Mesendoderm (in vitro differentiated cells): ENCODE results near the gene FBXO48. TPM values are rescaled to one million over a fixed set of nuclear protein-coding genes. Genes with fewer than 3 reads are reported as not detected.

ENCODE experiments used
- DNase-seq: peaks from one replicate; pipeline ENCODE4 v3.0.0; 2013
- H2AK5ac ChIP-seq: 2 replicates; pipeline ENCODE4 v1.6.1; 2013; ENCODE audit warnings: low read length, inconsistent platforms
- H2BK120ac ChIP-seq: 2 replicates; pipeline ENCODE4 v1.6.1; 2013; ENCODE audit warnings: low read depth, mild to moderate bottlenecking, low read length, moderate library complexity, mixed read lengths
- H2BK15ac ChIP-seq: replicated peaks from 2 replicates; pipeline ENCODE4 v1.6.1; 2013; ENCODE audit warnings: low read depth, mild to moderate bottlenecking, moderate library complexity
- H2BK5ac ChIP-seq: 2 replicates; pipeline ENCODE4 v1.6.1; 2013; ENCODE audit warnings: low read length, inconsistent platforms
- H3K18ac ChIP-seq: 2 replicates; pipeline ENCODE4 v1.6.1; 2013; ENCODE audit warnings: mild to moderate bottlenecking, low read length, mixed read lengths
- H3K23ac ChIP-seq: one replicate; pipeline ENCODE4 v1.6.1; 2013; ENCODE audit warnings: low read length
- H3K27ac ChIP-seq: 2 replicates; pipeline ENCODE4 v1.5.1; 2013; ENCODE audit warnings: low read depth, mild to moderate bottlenecking, inconsistent platforms, low read length, moderate library complexity
- H3K27me3 ChIP-seq: 2 replicates; pipeline ENCODE4 v1.6.1; 2013; ENCODE audit warnings: low read length, control low read depth, mild to moderate bottlenecking, inconsistent platforms; ENCODE audit not compliant: insufficient read depth, poor library complexity
- H3K36me3 ChIP-seq: 2 replicates; pipeline ENCODE4 v1.6.1; 2013; ENCODE audit warnings: low read length, inconsistent platforms; ENCODE audit not compliant: control insufficient read depth, insufficient read depth
- H3K4ac ChIP-seq: one replicate; pipeline ENCODE4 v1.6.1; 2013; ENCODE audit warnings: low read depth, mild to moderate bottlenecking, low read length, moderate library complexity
- H3K4me1 ChIP-seq: 2 replicates; pipeline ENCODE4 v1.6.1; 2013; ENCODE audit warnings: low read depth, low read length, inconsistent platforms; ENCODE audit not compliant: control insufficient read depth
- H3K4me2 ChIP-seq: 2 replicates; pipeline ENCODE4 v1.6.1; 2013; ENCODE audit warnings: low read length
- H3K4me3 ChIP-seq: 2 replicates; pipeline ENCODE4 v1.5.1; 2013; ENCODE audit warnings: mild to moderate bottlenecking, low read length
- H3K56ac ChIP-seq: one replicate; pipeline ENCODE4 v1.6.1; 2013; ENCODE audit warnings: low read length
- H3K79me1 ChIP-seq: 2 replicates; pipeline ENCODE4 v1.6.1; 2013; ENCODE audit warnings: low read length, inconsistent platforms
- H3K79me2 ChIP-seq: 2 replicates; pipeline ENCODE4 v1.6.1; 2013; ENCODE audit warnings: mild to moderate bottlenecking, low read length; ENCODE audit not compliant: control insufficient read depth, insufficient read depth
- H3K9ac ChIP-seq: 2 replicates; pipeline ENCODE4 v1.6.1; 2013; ENCODE audit warnings: low read length, inconsistent platforms
- H4K5ac ChIP-seq: one replicate; pipeline ENCODE4 v1.6.1; 2013; ENCODE audit warnings: low read length
- H4K8ac ChIP-seq: one replicate; pipeline ENCODE4 v1.6.1; 2013; ENCODE audit warnings: low read depth, mild to moderate bottlenecking, control low read depth, low read length, moderate library complexity
- WGBS: extraction: QIAGEN DNeasy Blood & Tissue Kit; methylation state at CpG from one replicate; pipeline ENCODE4 v1.1.7; 2013; ENCODE audit warnings: low lambda C conversion rate, missing lambda C conversion rate; ENCODE audit not compliant: insufficient coverage; ENCODE audit errors: extremely low coverage; 5-methylcytosine and 5-hydroxymethylcytosine counted together
- polyA plus RNA-seq, 2 experiments: library from polyadenylated mRNA; stranded (reverse); fragments of 200-250 nt; gene quantifications; one replicate each; pipeline ENCODE4 v1.2.3, GENCODE V29; 2013

FBXO48 gene, protein sequence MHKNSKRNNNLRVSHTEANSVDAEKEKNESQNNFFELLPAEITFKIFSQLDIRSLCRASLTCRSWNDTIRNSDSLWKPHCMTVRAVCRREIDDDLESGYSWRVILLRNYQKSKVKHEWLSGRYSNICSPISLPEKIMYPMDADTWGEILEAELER
- 0.55 TPM for polyA plus RNA-seq (2013, experiment 1 of 2)
- polyA plus RNA-seq (2013, experiment 2 of 2): 0.45 TPM

DNA sequence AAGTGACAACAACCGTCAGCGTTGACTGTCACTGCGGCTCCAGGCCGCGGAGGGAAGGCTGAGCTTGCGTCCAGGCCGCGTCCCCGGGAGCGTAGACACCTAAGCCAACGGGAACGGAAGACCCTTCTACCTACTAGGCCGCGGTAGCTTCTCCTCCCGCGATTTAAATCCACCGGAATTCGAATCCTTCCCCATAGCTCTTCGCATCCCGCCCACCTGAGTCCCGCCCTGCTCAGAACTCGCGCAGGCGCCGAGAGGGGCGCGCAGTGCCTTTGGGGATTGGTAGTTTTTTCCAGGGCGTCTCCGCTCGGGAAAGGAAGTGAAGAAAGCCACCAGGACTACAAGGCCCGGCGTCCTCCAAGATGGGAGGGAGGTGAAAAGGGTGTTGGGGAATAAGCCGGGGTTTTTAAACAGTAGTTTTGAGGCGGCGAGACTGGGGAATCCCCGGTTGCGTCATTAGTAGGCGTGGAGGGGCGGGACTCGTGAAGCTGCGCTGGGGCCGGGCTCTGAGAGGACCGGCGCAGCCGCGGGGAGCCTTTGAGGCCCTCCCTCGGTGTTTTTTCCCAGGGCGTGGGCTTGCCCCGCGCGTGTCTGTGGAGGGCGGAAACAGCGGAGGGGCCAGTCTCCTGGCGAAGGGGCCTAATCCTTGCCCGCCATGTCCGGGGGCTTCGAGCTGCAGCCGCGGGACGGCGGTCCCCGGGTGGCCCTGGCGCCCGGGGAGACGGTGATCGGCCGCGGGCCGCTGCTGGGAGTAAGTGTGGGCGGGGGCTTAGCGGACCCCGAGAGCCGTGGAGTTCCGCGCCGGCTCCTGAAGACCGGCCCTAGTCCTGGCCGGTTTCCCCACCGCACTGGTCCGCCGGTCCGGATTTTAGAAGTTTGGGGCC is at the start of gene FBXO48, which contains the start of gene APLF:
Gene FBXO48, minus strand, starts transcription at position 218 of the 884 bp plus-strand sequence. CDS start 2,149 bp downstream, outside the sequence.
Gene APLF, plus strand, starts transcription at position 509 of the 884 bp plus-strand sequence. Its CDS starts 147 bp downstream, at position 656.
- Histone ChIP-seq H3K27me3 (no peaks in the 10 kb centered on the region), H3K4ac (peak within 1 kb of the TSS; percentile 91), H2AK5ac (no peak within 1 kb of the TSS), H3K18ac (peak within 1 kb of the TSS; percentile 85), H3K56ac (peak within 1 kb of the TSS; percentile 99), H3K27ac (peak within 1 kb of the TSS; percentile 67), H3K4me2 (peak within 1 kb of the TSS; percentile 77), H2BK120ac (no peak within 1 kb of the TSS), H2BK15ac (no peak within 1 kb of the TSS), H4K8ac (no peak within 1 kb of the TSS), H4K5ac (no peak within 1 kb of the TSS), H2BK5ac (peak within 1 kb of the TSS; percentile 66), H3K79me2 (no peaks in the 10 kb centered on the region), H3K4me1 (peaks cover 2% of the 10 kb centered on the region), H3K4me3 (peak within 1 kb of the TSS; percentile 94), H3K79me1 (no peaks in the 10 kb centered on the region), H3K23ac (no peak within 1 kb of the TSS), H3K36me3 (no peaks in the 10 kb centered on the region), H3K9ac (peak within 1 kb of the TSS; percentile 95)
- peak; percentile 100 for DNase-seq
- WGBS: no CpG with 5 or more reads among the region's 82 CpGs

DNA sequence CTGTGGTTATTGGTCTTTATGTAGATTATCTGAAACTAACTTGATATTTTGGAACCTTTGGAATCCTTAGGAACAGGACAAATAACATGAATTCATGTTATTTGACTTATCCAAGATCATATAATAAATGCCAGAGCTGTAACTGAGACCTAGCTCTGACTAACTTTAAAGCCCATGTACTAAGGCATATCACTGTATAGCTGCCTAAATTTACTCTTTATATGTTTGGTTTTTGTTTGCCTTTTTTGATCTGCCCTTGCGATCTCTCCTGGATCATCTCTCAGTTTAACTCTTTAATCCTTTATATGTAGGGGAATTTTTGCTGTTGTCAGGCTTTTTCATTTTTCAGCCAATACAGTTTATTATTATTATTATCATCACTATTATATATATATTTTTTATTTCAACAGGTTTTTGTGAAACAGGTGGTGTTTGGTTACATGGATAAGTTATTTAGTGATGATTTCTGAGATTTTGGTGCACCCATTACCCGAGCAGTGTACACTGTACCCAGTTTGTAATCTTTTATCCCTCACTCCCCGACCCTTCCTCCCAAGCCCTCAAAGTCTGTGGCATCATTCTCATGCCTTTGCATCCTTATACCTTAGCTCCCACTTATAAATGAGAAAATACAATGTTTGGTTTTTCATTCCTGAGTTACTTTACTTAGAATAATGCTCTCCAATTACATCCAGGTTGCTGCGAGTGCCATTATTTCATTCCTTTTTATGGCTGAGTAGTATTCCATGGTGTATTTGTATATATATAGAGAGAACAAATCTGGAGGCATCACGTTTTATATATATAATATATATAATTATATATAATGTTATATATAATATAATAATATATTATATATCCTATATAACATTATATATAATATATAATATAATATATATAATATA is 49.2 kb upstream of the FBXO48 start:
- Histone ChIP-seq H4K5ac (no peak overlapping the region), H3K4ac (no peak overlapping the region), H3K79me1 (no peaks in the 10 kb centered on the region), H3K4me3 (no peak overlapping the region), H3K4me2 (no peak overlapping the region), H3K9ac (no peak overlapping the region), H3K4me1 (no peaks in the 10 kb centered on the region), H3K27ac (no peak overlapping the region), H2BK120ac (no peak overlapping the region), H2AK5ac (no peak overlapping the region), H2BK15ac (no peak overlapping the region), H3K36me3 (no peaks in the 10 kb centered on the region), H3K56ac (no peak overlapping the region), H3K18ac (no peak overlapping the region), H2BK5ac (no peak overlapping the region), H4K8ac (no peak overlapping the region), H3K79me2 (no peaks in the 10 kb centered on the region), H3K23ac (no peak overlapping the region), H3K27me3 (no peaks in the 10 kb centered on the region)
- WGBS: no CpG with 5 or more reads among the region's 5 CpGs
- no peak for DNase-seq

DNA sequence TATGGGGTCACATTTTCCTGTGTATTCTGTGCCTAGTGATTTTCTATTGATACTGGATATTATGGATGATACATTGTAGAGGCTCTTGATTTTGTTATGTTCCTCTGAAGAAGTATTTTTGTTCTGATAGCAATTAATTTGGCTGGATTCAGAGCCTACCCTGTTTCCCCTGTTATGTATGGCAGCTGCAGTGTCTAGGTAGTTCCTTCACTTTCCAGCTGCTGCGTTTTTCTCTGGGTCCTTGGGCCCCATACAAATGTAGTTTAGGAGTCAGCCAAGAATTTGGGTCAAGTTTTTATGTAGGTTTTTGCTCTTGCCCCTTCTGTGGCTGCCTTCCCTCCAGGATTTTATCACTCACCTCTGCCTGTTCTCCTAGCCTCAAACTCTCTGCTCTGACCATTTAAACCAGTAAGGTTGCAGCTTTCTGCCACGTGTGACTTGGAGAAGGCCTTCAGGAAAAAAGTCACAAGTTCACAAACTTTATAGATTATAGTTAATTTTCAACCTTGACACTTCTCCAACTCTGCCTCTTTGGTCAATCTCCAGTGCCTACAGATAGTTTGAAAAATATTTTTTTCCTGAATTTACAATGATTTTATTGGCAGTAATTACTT is 47.3 kb upstream of the FBXO48 start:
- Histone ChIP-seq H3K18ac (no peak overlapping the region), H3K36me3 (no peaks in the 10 kb centered on the region), H3K4ac (no peak overlapping the region), H3K9ac (no peak overlapping the region), H2BK120ac (no peak overlapping the region), H3K27ac (no peak overlapping the region), H2BK5ac (no peak overlapping the region), H3K4me1 (no peaks in the 10 kb centered on the region), H3K56ac (no peak overlapping the region), H3K4me3 (no peak overlapping the region), H3K27me3 (no peaks in the 10 kb centered on the region), H3K23ac (no peak overlapping the region), H2AK5ac (no peak overlapping the region), H3K4me2 (no peak overlapping the region), H4K8ac (no peak overlapping the region), H2BK15ac (no peak overlapping the region), H3K79me1 (no peaks in the 10 kb centered on the region), H4K5ac (no peak overlapping the region), H3K79me2 (no peaks in the 10 kb centered on the region)
- no CpG with 5 or more reads among the region's 2 CpGs for WGBS
- no peak for DNase-seq

DNA sequence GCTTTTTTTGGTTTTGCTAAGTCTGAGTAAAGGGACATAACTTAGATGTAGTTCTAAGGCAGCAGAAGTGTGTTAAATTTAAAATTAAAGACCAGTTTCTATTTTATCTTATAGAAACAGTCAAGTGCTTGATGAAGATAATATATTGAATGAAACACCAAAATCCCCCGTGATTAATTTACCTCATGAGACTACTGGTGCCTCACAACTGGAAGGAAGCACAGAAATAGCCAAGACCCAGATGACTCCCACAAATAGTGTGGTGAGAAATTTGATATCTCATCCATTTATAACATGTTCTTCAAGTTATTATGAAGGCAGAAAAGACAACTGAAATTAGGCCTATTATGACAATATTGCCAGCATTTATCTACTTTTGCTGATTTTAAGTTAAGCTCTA is 45.9 kb upstream of the FBXO48 start:
- Histone ChIP-seq H2BK15ac (no peak overlapping the region), H3K79me2 (no peaks in the 10 kb centered on the region), H3K4me1 (no peaks in the 10 kb centered on the region), H2AK5ac (no peak overlapping the region), H3K79me1 (no peaks in the 10 kb centered on the region), H3K9ac (no peak overlapping the region), H2BK120ac (no peak overlapping the region), H3K27me3 (no peaks in the 10 kb centered on the region), H3K4ac (no peak overlapping the region), H3K23ac (no peak overlapping the region), H3K36me3 (no peaks in the 10 kb centered on the region), H4K8ac (no peak overlapping the region), H3K18ac (no peak overlapping the region), H2BK5ac (no peak overlapping the region), H3K27ac (no peak overlapping the region), H3K4me3 (no peak overlapping the region), H4K5ac (no peak overlapping the region), H3K56ac (no peak overlapping the region), H3K4me2 (no peak overlapping the region)
- no CpG with 5 or more reads among the region's 1 CpG for WGBS
- no peak for DNase-seq

DNA sequence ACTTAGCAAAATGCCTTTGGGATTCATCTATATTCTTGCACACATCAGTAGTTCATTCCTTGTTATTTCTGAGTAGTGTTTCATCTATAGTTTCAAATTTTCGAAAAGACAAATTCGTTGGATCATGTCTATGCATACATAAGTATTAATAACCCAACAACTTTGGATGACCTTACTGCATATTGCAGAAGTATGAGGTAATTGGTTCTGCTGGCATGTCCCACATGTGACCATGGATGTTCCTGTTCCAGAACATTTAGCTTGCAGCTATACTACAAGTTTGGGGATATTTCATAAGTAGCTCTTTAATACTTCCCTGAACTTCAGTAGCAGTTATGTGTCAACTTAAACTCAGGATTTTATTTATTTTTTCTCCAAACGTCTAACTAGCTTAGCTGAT is 45.2 kb upstream of the FBXO48 start:
- Histone ChIP-seq H3K4ac (no peak overlapping the region), H4K8ac (no peak overlapping the region), H3K4me2 (no peak overlapping the region), H3K4me1 (no peaks in the 10 kb centered on the region), H3K27me3 (no peaks in the 10 kb centered on the region), H3K36me3 (no peaks in the 10 kb centered on the region), H3K9ac (no peak overlapping the region), H2BK15ac (no peak overlapping the region), H2AK5ac (no peak overlapping the region), H3K18ac (no peak overlapping the region), H3K27ac (no peak overlapping the region), H3K79me2 (no peaks in the 10 kb centered on the region), H2BK120ac (no peak overlapping the region), H3K56ac (no peak overlapping the region), H3K79me1 (no peaks in the 10 kb centered on the region), H3K4me3 (no peak overlapping the region), H3K23ac (no peak overlapping the region), H4K5ac (no peak overlapping the region), H2BK5ac (no peak overlapping the region)
- DNase-seq: no peak
- WGBS: no CpG with 5 or more reads among the region's 3 CpGs
